WTC11 (cell line): ENCODE data around the gene CTSE. TPM values are rescaled to one million over a fixed set of nuclear protein-coding genes. Genes with fewer than 3 reads are reported as not detected.
A peak's percentile ranks its signal among the peaks of the same experiment; 100 is the strongest.
"Not testable (repeated sequence)": the region's sequence is repeated elsewhere in the genome, so short reads cannot be mapped to it uniquely, and the experiment has no call there.

ENCODE experiments used
- ATAC-seq: fragments of 200-7000 bp; cut with Tn5 transposase; 2 replicates; pipeline ENCODE4 v1.10.0; 2021; ENCODE audit warnings: mild to moderate bottlenecking, moderate library complexity
- CTCF ChIA-PET: fragments of 300-600 bp; sonication (Branson Sonifier 250); formaldehyde crosslinking; loops from one replicate; lab custom pipeline; 2021; ENCODE audit warnings: antibody characterized with exemption; lab: Charles Lee
- POLR2A ChIA-PET: fragments of 350-600 bp; sonication (Branson Sonifier 250); formaldehyde crosslinking; loops from one replicate; lab custom pipeline; 2021; ENCODE audit warnings: antibody characterized with exemption; lab: Charles Lee
- DNase-seq: peaks from one replicate; pipeline ENCODE4 v3.0.0; 2021; ENCODE audit warnings: low spot score
- H3K27ac Mint-ChIP-seq: 2 replicates; pipeline ENCODE4 v1.8.0; 2021; ENCODE audit warnings: mixed read lengths
- H3K27me3 Mint-ChIP-seq: 2 replicates; pipeline ENCODE4 v1.8.0; 2021; ENCODE audit warnings: low read depth, mild to moderate bottlenecking, moderate library complexity, mixed read lengths
- H3K36me3 Mint-ChIP-seq: 2 replicates; pipeline ENCODE4 v1.8.0; 2021; ENCODE audit warnings: mixed read lengths
- H3K4me1 Mint-ChIP-seq: 2 replicates; pipeline ENCODE4 v1.8.0; 2022; ENCODE audit warnings: mixed read lengths
- H3K4me3 Mint-ChIP-seq: 2 replicates; pipeline ENCODE4 v1.8.0; 2021; ENCODE audit warnings: mild to moderate bottlenecking, moderate library complexity, mixed read lengths
- H3K9me3 Mint-ChIP-seq: 2 replicates; pipeline ENCODE4 v1.8.0; 2021; ENCODE audit warnings: mixed read lengths
- ATF2 ChIP-seq: sonication (generic); formaldehyde crosslinking; IDR thresholded peaks from 2 replicates; pipeline ENCODE4 v1.8.1; 2022; ENCODE audit warnings: low read depth, missing genetic modification reagents, borderline replicate concordance
- CREM ChIP-seq: sonication (generic); formaldehyde crosslinking; IDR thresholded peaks from 2 replicates; pipeline ENCODE4 v1.8.1; 2022; ENCODE audit warnings: mild to moderate bottlenecking, missing genetic modification reagents, moderate library complexity
- ELF4 ChIP-seq: sonication (generic); formaldehyde crosslinking; IDR thresholded peaks from 2 replicates; pipeline ENCODE4 v1.8.1; 2022; ENCODE audit warnings: low read depth, mild to moderate bottlenecking, moderate library complexity, missing genetic modification reagents
- IRF1 ChIP-seq: sonication (generic); formaldehyde crosslinking; IDR thresholded peaks from 2 replicates; pipeline ENCODE4 v1.8.0; 2023; ENCODE audit warnings: missing genetic modification reagents
- IRF2 ChIP-seq: sonication (generic); formaldehyde crosslinking; IDR thresholded peaks from 2 replicates; pipeline ENCODE4 v1.8.0; 2022; ENCODE audit warnings: low read depth, missing genetic modification reagents, borderline replicate concordance
- NFE2L1 ChIP-seq: sonication (generic); formaldehyde crosslinking; IDR thresholded peaks from 2 replicates; pipeline ENCODE4 v1.8.1; 2023; ENCODE audit warnings: missing genetic modification reagents
- OVOL2 ChIP-seq: fragments of 250-450 bp; sonication (Bioruptor Pico); IDR thresholded peaks from 2 replicates; pipeline ENCODE4 v1.9.0; 2021; ENCODE audit warnings: mild to moderate bottlenecking, borderline replicate concordance
- SMAD3 ChIP-seq: sonication (generic); formaldehyde crosslinking; IDR thresholded peaks from 2 replicates; pipeline ENCODE4 v1.8.0; 2022; ENCODE audit warnings: missing genetic modification reagents, mild to moderate bottlenecking, borderline replicate concordance
- SOX15 ChIP-seq: fragments of 250-450 bp; sonication (Bioruptor Pico); IDR thresholded peaks from 2 replicates; pipeline ENCODE4 v1.9.0; 2021; ENCODE audit warnings: mild to moderate bottlenecking
- TCF7 ChIP-seq: sonication (generic); formaldehyde crosslinking; IDR thresholded peaks from 2 replicates; pipeline ENCODE4 v1.8.0; 2022; ENCODE audit warnings: mild to moderate bottlenecking, low read depth, missing genetic modification reagents, moderate library complexity
- USF2 ChIP-seq: sonication (generic); formaldehyde crosslinking; IDR thresholded peaks from 2 replicates; pipeline ENCODE4 v1.8.1; 2023; ENCODE audit warnings: mild to moderate bottlenecking, missing genetic modification reagents, moderate library complexity
- ZBTB21 ChIP-seq: sonication (generic); formaldehyde crosslinking; IDR thresholded peaks from 2 replicates; pipeline ENCODE4 v1.8.1; 2023; ENCODE audit warnings: mild to moderate bottlenecking, missing genetic modification reagents, borderline replicate concordance
- ZNF232 ChIP-seq: sonication (generic); formaldehyde crosslinking; IDR thresholded peaks from 2 replicates; pipeline ENCODE4 v1.8.0; 2022; ENCODE audit warnings: mild to moderate bottlenecking, missing genetic modification reagents
- ZNF416 ChIP-seq: fragments of 250-450 bp; sonication (Bioruptor Pico); IDR thresholded peaks from 2 replicates; pipeline ENCODE4 v1.9.0; 2021; ENCODE audit warnings: mild to moderate bottlenecking, inconsistent platforms
- total RNA-seq: library from RNA; stranded (reverse); gene quantifications from 3 replicates; pipeline ENCODE4 v1.2.3, GENCODE V29; 2021

CTSE gene
- total RNA-seq, 1 experiment from 2014 or later = 0.17 TPM

GRCh38 chr1:206064501-206064900 lies 40.8 kb upstream of the CTSE start:
- H3K27me3 Mint-ChIP-seq, DNase-seq, H3K4me1 Mint-ChIP-seq, H3K27ac Mint-ChIP-seq, CTCF ChIA-PET, H3K36me3 Mint-ChIP-seq, H3K4me3 Mint-ChIP-seq, ATAC-seq, POLR2A ChIA-PET, H3K9me3 Mint-ChIP-seq: not testable (repeated sequence)

- DNase-seq, H3K4me3 Mint-ChIP-seq, H3K27me3 Mint-ChIP-seq, POLR2A ChIA-PET, H3K27ac Mint-ChIP-seq, H3K4me1 Mint-ChIP-seq, CTCF ChIA-PET, ATAC-seq, H3K36me3 Mint-ChIP-seq, H3K9me3 Mint-ChIP-seq: not testable (repeated sequence)
These were observed 40.3 kb upstream of the CTSE start for GRCh38 chr1:206064001-206064400.

- Mint-ChIP-seq H3K36me3 (peaks cover 9% of the 10 kb centered on the region), H3K9me3 (peaks cover 9% of the 10 kb centered on the region), H3K27ac (no peak overlapping the region), H3K4me3 (no peak overlapping the region), H3K27me3 (peaks cover 4% of the 10 kb centered on the region), H3K4me1 (no peaks in the 10 kb centered on the region; the same call in 1 of the 2 replicates)
- ATAC-seq = no peak
- ChIA-PET POLR2A (no interaction called here), CTCF (no interaction called here)
- TF ChIP-seq IRF2 (no peak), ELF4 (no peak)
- no peak for DNase-seq
These were observed 38.8 kb upstream of the CTSE start for GRCh38 chr1:206062464-206062863.

GRCh38 chr1:206060844-206061243 lies 37.1 kb upstream of the CTSE start:
- no peak for DNase-seq
- Mint-ChIP-seq H3K27ac (no peak overlapping the region), H3K27me3 (peaks cover 4% of the 10 kb centered on the region), H3K4me1 (no peaks in the 10 kb centered on the region), H3K9me3 (peaks cover 9% of the 10 kb centered on the region), H3K36me3 (peaks cover 9% of the 10 kb centered on the region), H3K4me3 (no peak overlapping the region)
- TF ChIP-seq USF2 (CRISPR knock-in tag) (no peak), ELF4 (no peak), ATF2 (CRISPR knock-in tag) (no peak), SMAD3 (CRISPR knock-in tag) (no peak), NFE2L1 (CRISPR knock-in tag) (no peak), CREM (CRISPR knock-in tag) (no peak), ZNF232 (CRISPR knock-in tag) (no peak), ZNF416 (CRISPR knock-in tag) (no peak), SOX15 (CRISPR knock-in tag) (no peak), ZBTB21 (no peak), TCF7 (no peak), IRF1 (CRISPR knock-in tag) (no peak)
- no peak for ATAC-seq
- POLR2A ChIA-PET = no interaction called here
- CTCF ChIA-PET = no interaction called here

GRCh38 chr1:206059355-206059915 lies 35.7 kb upstream of the CTSE start:
- no peak for TF ChIP-seq OVOL2 (CRISPR knock-in tag)
- no peaks in the 10 kb centered on the region for H3K4me1 Mint-ChIP-seq
- ATAC-seq = peak; percentile 18; the same call in 1 of the 2 replicates
- ChIA-PET POLR2A (no interaction called here), CTCF (no interaction called here)
- H3K4me3 Mint-ChIP-seq = no peak overlapping the region
- no peak overlapping the region for H3K27ac Mint-ChIP-seq
- peaks cover 9% of the 10 kb centered on the region for H3K36me3 Mint-ChIP-seq
- H3K9me3 Mint-ChIP-seq = peaks cover 9% of the 10 kb centered on the region
- no peak for DNase-seq
- H3K27me3 Mint-ChIP-seq = peaks cover 4% of the 10 kb centered on the region
